A549 (cell line): ENCODE measurements around the gene TAAR8.

ENCODE experiments used
- CEBPB ChIP-seq, 2 experiments: fragments of >200 bp in 1 of 2; sonication (Bioruptor Twin) in 1 of 2; formaldehyde crosslinking in 1 of 2; IDR thresholded peaks; 2 replicates each; pipeline ENCODE4 v1.6.1; 2012 to 2016
- CHD2 ChIP-seq: fragments of 150-350 bp; IDR thresholded peaks from 2 replicates; pipeline ENCODE4 v1.6.1; 2014; ENCODE audit warnings: low read length; ENCODE audit not compliant: partially characterized antibody
- MYC ChIP-seq: IDR thresholded peaks from 2 replicates; pipeline ENCODE4 v1.6.1; 2012; ENCODE audit warnings: mild to moderate bottlenecking, inconsistent platforms, low read length, improper control_type of control experiment, borderline replicate concordance
- POLR2A ChIP-seq: IDR thresholded peaks from 2 replicates; pipeline ENCODE4 v1.6.1; 2012; ENCODE audit warnings: mild to moderate bottlenecking, low read length
- RFX5 ChIP-seq: fragments of 450-650 bp; IDR thresholded peaks from 2 replicates; pipeline ENCODE4 v1.7.1; 2014; ENCODE audit warnings: antibody characterized with exemption, mild to moderate bottlenecking, moderate library complexity
- SREBF2 ChIP-seq: fragments of 450-650 bp; IDR thresholded peaks from 2 replicates; pipeline ENCODE4 v1.6.1; 2014; ENCODE audit warnings: mild to moderate bottlenecking, moderate library complexity
- TF ChIP-seq, protein P1 (sequence below): fragments of >200 bp; sonication (Bioruptor Twin); formaldehyde crosslinking; IDR thresholded peaks from 3 replicates; pipeline ENCODE4 v1.5.1; 2016
- TF ChIP-seq, protein P2 (sequence below): IDR thresholded peaks from 2 replicates; pipeline ENCODE4 v1.6.1; 2012
- TF ChIP-seq, protein P3 (sequence below): fragments of 450-650 bp; IDR thresholded peaks from 2 replicates; pipeline ENCODE4 v1.6.1; 2014; ENCODE audit warnings: antibody characterized with exemption
- TF ChIP-seq, protein P4 (sequence below): fragments of 200-600 bp; sonication (generic); IDR thresholded peaks from 2 replicates; pipeline ENCODE4 v1.6.1; 2016; ENCODE audit warnings: antibody characterized with exemption, mild to moderate bottlenecking, moderate library complexity

DNA sequence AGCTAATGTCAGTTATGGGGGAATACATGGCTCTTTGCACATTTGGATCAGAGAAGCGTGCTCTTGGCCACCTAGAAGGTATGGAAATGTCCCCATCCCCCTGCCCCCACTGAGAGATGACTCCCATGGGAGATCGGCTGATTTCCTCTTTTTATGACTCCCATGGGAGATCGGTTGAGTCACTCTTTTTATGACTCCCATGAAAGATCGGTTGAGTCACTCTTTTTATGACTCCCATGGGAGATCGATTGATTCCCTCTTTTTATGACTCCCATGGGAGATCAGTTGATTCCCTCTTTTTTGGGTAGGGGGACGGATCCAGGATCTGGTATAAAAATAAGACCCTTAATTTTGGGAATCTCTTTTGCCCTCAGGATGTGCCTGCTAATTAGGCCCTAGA lies 24.7 kb upstream of the TAAR8 start:
- TF ChIP-seq POLR2A = no peak
- TF ChIP-seq, protein P1, sequence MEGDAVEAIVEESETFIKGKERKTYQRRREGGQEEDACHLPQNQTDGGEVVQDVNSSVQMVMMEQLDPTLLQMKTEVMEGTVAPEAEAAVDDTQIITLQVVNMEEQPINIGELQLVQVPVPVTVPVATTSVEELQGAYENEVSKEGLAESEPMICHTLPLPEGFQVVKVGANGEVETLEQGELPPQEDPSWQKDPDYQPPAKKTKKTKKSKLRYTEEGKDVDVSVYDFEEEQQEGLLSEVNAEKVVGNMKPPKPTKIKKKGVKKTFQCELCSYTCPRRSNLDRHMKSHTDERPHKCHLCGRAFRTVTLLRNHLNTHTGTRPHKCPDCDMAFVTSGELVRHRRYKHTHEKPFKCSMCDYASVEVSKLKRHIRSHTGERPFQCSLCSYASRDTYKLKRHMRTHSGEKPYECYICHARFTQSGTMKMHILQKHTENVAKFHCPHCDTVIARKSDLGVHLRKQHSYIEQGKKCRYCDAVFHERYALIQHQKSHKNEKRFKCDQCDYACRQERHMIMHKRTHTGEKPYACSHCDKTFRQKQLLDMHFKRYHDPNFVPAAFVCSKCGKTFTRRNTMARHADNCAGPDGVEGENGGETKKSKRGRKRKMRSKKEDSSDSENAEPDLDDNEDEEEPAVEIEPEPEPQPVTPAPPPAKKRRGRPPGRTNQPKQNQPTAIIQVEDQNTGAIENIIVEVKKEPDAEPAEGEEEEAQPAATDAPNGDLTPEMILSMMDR = no peak
- no peak for TF ChIP-seq SREBF2
- TF ChIP-seq, protein P2, sequence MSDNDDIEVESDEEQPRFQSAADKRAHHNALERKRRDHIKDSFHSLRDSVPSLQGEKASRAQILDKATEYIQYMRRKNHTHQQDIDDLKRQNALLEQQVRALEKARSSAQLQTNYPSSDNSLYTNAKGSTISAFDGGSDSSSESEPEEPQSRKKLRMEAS = no peak
- TF ChIP-seq MYC = no peak
- TF ChIP-seq CEBPB (IDR thresholded peaks at IDR 0.05) = no peak
- TF ChIP-seq RFX5 = no peak
- TF ChIP-seq CHD2 = no peak
- TF ChIP-seq, protein P3, sequence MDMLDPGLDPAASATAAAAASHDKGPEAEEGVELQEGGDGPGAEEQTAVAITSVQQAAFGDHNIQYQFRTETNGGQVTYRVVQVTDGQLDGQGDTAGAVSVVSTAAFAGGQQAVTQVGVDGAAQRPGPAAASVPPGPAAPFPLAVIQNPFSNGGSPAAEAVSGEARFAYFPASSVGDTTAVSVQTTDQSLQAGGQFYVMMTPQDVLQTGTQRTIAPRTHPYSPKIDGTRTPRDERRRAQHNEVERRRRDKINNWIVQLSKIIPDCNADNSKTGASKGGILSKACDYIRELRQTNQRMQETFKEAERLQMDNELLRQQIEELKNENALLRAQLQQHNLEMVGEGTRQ = no peak
- TF ChIP-seq, protein P4, sequence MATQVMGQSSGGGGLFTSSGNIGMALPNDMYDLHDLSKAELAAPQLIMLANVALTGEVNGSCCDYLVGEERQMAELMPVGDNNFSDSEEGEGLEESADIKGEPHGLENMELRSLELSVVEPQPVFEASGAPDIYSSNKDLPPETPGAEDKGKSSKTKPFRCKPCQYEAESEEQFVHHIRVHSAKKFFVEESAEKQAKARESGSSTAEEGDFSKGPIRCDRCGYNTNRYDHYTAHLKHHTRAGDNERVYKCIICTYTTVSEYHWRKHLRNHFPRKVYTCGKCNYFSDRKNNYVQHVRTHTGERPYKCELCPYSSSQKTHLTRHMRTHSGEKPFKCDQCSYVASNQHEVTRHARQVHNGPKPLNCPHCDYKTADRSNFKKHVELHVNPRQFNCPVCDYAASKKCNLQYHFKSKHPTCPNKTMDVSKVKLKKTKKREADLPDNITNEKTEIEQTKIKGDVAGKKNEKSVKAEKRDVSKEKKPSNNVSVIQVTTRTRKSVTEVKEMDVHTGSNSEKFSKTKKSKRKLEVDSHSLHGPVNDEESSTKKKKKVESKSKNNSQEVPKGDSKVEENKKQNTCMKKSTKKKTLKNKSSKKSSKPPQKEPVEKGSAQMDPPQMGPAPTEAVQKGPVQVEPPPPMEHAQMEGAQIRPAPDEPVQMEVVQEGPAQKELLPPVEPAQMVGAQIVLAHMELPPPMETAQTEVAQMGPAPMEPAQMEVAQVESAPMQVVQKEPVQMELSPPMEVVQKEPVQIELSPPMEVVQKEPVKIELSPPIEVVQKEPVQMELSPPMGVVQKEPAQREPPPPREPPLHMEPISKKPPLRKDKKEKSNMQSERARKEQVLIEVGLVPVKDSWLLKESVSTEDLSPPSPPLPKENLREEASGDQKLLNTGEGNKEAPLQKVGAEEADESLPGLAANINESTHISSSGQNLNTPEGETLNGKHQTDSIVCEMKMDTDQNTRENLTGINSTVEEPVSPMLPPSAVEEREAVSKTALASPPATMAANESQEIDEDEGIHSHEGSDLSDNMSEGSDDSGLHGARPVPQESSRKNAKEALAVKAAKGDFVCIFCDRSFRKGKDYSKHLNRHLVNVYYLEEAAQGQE = no peak
